ENCODE data around the gene ST8SIA5.

The ST8SIA5 gene

GRCh38 chr18:46756025-46756558 is 761 bp downstream of the ST8SIA5 start:
- TF ChIP-seq, protein P1, sequence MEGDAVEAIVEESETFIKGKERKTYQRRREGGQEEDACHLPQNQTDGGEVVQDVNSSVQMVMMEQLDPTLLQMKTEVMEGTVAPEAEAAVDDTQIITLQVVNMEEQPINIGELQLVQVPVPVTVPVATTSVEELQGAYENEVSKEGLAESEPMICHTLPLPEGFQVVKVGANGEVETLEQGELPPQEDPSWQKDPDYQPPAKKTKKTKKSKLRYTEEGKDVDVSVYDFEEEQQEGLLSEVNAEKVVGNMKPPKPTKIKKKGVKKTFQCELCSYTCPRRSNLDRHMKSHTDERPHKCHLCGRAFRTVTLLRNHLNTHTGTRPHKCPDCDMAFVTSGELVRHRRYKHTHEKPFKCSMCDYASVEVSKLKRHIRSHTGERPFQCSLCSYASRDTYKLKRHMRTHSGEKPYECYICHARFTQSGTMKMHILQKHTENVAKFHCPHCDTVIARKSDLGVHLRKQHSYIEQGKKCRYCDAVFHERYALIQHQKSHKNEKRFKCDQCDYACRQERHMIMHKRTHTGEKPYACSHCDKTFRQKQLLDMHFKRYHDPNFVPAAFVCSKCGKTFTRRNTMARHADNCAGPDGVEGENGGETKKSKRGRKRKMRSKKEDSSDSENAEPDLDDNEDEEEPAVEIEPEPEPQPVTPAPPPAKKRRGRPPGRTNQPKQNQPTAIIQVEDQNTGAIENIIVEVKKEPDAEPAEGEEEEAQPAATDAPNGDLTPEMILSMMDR (conservative IDR thresholded peaks at IDR 0.05; ENCODE audit: low read depth, low read length) = no peak
- H3K4me3 ChIP-seq (ENCODE audit: low read length) = no peak overlapping the region
- DNase-seq (ENCODE audit: low read depth) = no peak

- DNase-seq (ENCODE audit: low read depth) = no peak
- no peak overlapping the region for H3K4me3 ChIP-seq (ENCODE audit: low read length)
- TF ChIP-seq, protein P1 (conservative IDR thresholded peaks at IDR 0.05; ENCODE audit: low read depth, low read length) = no peak
Observed at GRCh38 chr18:46755315-46756024, 1.4 kb downstream of the ST8SIA5 start.

DNA sequence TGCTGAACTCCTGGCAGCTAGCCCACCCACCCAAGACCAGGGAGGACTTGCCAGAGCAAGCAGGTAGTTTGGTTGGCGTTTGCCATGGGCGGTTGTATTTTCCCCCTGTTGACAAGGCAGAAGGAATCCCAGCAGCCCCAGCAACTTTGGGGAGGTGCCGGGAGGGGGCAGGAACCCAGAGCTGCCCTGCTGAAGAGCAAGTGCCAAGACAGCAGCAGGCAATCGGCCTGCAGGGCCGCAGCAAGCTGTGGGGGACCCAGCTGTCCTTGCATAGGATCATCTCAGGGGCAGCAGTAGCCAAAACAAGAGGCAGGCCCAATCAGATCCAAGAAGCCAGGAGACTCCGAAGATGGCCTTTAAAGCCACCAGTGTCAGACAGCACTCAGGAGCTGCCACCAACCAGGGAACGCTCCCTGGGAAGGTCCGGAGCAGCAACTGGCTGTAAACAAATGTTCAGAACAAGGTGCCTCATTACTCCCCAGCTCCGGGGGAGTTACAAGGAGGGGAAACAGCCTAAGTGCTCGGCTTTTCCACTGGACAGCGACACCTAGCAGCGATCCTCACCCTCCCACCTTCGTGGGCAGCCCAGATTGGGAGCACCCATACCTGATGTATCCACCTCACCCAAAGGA is 2.1 kb downstream of the ST8SIA5 start:
- no peak overlapping the region for H3K4me3 ChIP-seq (ENCODE audit: low read length)
- no peak for DNase-seq (ENCODE audit: low read depth)
- TF ChIP-seq, protein P1 (conservative IDR thresholded peaks at IDR 0.05; ENCODE audit: low read depth, low read length) = peak; percentile 30

DNA sequence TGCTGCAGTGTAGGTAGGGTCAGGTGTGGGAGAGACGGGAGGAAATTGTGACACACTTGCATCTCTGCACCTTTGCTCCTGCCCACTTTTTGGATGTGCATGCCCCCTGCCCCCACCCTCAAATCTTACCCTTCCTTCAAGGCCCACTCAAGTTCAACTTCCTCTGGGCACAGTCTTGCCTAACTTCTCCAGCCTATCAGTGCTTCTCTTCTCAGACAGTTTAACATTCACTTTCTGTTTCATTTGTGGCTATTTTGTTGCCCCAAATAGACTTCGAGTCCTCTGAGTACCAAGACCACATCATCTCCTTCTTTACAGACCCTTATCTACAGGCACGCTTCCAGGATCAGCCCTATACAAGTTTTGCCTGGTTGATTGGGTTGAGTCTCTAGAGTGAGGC is 2.7 kb downstream of the ST8SIA5 start:
- TF ChIP-seq, protein P1 (conservative IDR thresholded peaks at IDR 0.05; ENCODE audit: low read depth, low read length) = no peak
- DNase-seq (ENCODE audit: low read depth) = no peak
- H3K4me3 ChIP-seq (ENCODE audit: low read length) = no peak overlapping the region

GRCh38 chr18:46751882-46752281 is 5.0 kb downstream of the ST8SIA5 start:
- TF ChIP-seq, protein P1 (conservative IDR thresholded peaks at IDR 0.05; ENCODE audit: low read depth, low read length) = no peak
- H3K4me3 ChIP-seq (ENCODE audit: low read length) = no peak overlapping the region
- no peak for DNase-seq (ENCODE audit: low read depth)

- no peak for DNase-seq (ENCODE audit: low read depth)
- H3K4me3 ChIP-seq (ENCODE audit: low read length) = no peak overlapping the region
- TF ChIP-seq, protein P1 (conservative IDR thresholded peaks at IDR 0.05; ENCODE audit: low read depth, low read length) = no peak
Observed at GRCh38 chr18:46750626-46751025, 6.2 kb downstream of the ST8SIA5 start.

GRCh38 chr18:46748466-46748865 is 8.4 kb downstream of the ST8SIA5 start:
- DNase-seq (ENCODE audit: low read depth) = no peak
- no peak overlapping the region for H3K4me3 ChIP-seq (ENCODE audit: low read length)
- TF ChIP-seq, protein P1 (conservative IDR thresholded peaks at IDR 0.05; ENCODE audit: low read depth, low read length) = no peak
